ENCODE results near the gene SLC23A3. TPM values are rescaled to one million over a fixed set of nuclear protein-coding genes. Genes with fewer than 3 reads are reported as not detected.
A peak's percentile ranks its signal among the peaks of the same experiment; 100 is the strongest.

SLC23A3 gene
- total RNA-seq, 1 experiment from 2014 or later = 0.59 TPM

- TF ChIP-seq ATF2 (CRISPR knock-in tag; IDR thresholded peaks at IDR 0.05; ENCODE audit: borderline replicate concordance, low read depth) = no peak
- no peak for TF ChIP-seq RELA (CRISPR knock-in tag; IDR thresholded peaks at IDR 0.05; ENCODE audit: borderline replicate concordance)
- no peak for TF ChIP-seq CBFB (CRISPR knock-in tag; IDR thresholded peaks at IDR 0.05; ENCODE audit: low read depth)
- no peak for TF ChIP-seq KAT7 (CRISPR knock-in tag; IDR thresholded peaks at IDR 0.05; ENCODE audit: borderline replicate concordance)
- TF ChIP-seq CREB1 (CRISPR knock-in tag; IDR thresholded peaks at IDR 0.05) = no peak
- no peak for TF ChIP-seq ZNF317 (CRISPR knock-in tag; IDR thresholded peaks at IDR 0.05; ENCODE audit: borderline replicate concordance, low read depth)
Observed at GRCh38 chr2:219175486-219175885, 5.7 kb upstream of the SLC23A3 start (continued).

- peak overlapping the region; percentile 16; the same call in 1 of the 2 replicates for H3K4me3 Mint-ChIP-seq
- peaks cover 22% of the 10 kb centered on the region for H3K4me1 Mint-ChIP-seq
- no peak for TF ChIP-seq ATF6 (CRISPR knock-in tag; IDR thresholded peaks at IDR 0.05)
- no peak for TF ChIP-seq AR (CRISPR knock-in tag; IDR thresholded peaks at IDR 0.05)
- TF ChIP-seq ZBTB21 (CRISPR knock-in tag; IDR thresholded peaks at IDR 0.05; ENCODE audit: borderline replicate concordance) = no peak
- no peak for TF ChIP-seq OVOL2 (CRISPR knock-in tag; IDR thresholded peaks at IDR 0.05; ENCODE audit: borderline replicate concordance)
- TF ChIP-seq ETV6 (CRISPR knock-in tag; IDR thresholded peaks at IDR 0.05) = no peak
- TF ChIP-seq NR1H2 (CRISPR knock-in tag; IDR thresholded peaks at IDR 0.05) = no peak
- TF ChIP-seq STAT6 (CRISPR knock-in tag; conservative IDR thresholded peaks at IDR 0.05; ENCODE audit: low read depth) = no peak
- TF ChIP-seq GRHL2 (CRISPR knock-in tag; IDR thresholded peaks at IDR 0.05; ENCODE audit: insufficient replicate concordance, severe bottlenecking) = no peak
- TF ChIP-seq MXD4 (CRISPR knock-in tag; IDR thresholded peaks at IDR 0.05; ENCODE audit: borderline replicate concordance) = no peak
- TF ChIP-seq AFF4 (CRISPR knock-in tag; IDR thresholded peaks at IDR 0.05; ENCODE audit: borderline replicate concordance) = no peak
- no peak for TF ChIP-seq ZNF423 (CRISPR knock-in tag; IDR thresholded peaks at IDR 0.05)
- no peak for TF ChIP-seq GTF2I (CRISPR knock-in tag; conservative IDR thresholded peaks at IDR 0.05)
- no peak for TF ChIP-seq FOXP4 (CRISPR knock-in tag; IDR thresholded peaks at IDR 0.05)
- no peak for TF ChIP-seq ZNF121 (CRISPR knock-in tag; IDR thresholded peaks at IDR 0.05)
Observed at GRCh38 chr2:219174801-219175200, 5.0 kb upstream of the SLC23A3 start.

More at GRCh38 chr2:219174801-219175200, 5.0 kb upstream of the SLC23A3 start:
- Mint-ChIP-seq H3K36me3 (peaks cover 7% of the 10 kb centered on the region; the same call in 1 of the 2 replicates), H3K27me3 (ENCODE audit: low read depth) (no peaks in the 10 kb centered on the region), H3K9me3 (no peaks in the 10 kb centered on the region), H3K27ac (no peak overlapping the region)
- DNase-seq (ENCODE audit: low spot score) = no peak
- no peak for ATAC-seq
- ChIA-PET POLR2A (no interaction called here), CTCF (interaction anchor here (1.2 kb wide), 1 partner anchor 17 kb away, joined by 3 read pairs; no protein-coding TSS in a partner anchor)
